Adipose tissue (tissue), 3 donors: ENCODE measurements around the gene PIP4K2A. TPM values are rescaled to one million over a fixed set of nuclear protein-coding genes. Genes with fewer than 3 reads are reported as not detected.

ENCODE experiments used
- H3K27ac ChIP-seq: one replicate; pipeline ENCODE4 v1.5.1; 2013; ENCODE audit warnings: low read depth, low read length
- WGBS, 3 donors: extraction: QIAGEN DNeasy Blood & Tissue Kit; methylation state at CpG; one replicate each; pipeline ENCODE4 v1.1.7; 2013; 5-methylcytosine and 5-hydroxymethylcytosine counted together
- polyA plus RNA-seq, 3 donors: library from polyadenylated mRNA; stranded (reverse); fragments of 200-250 nt; gene quantifications; one replicate each; pipeline ENCODE4 v1.2.3, GENCODE V29; 2013
- donor health status: healthy with polysubstance abuse.
- donor health status: Bipolar disorder and iron deficiency.
- donor health status: healthy.

Gene PIP4K2A
- polyA plus RNA-seq, 3 donors = 3.4 to 29.7 (median 10.4) TPM

DNA sequence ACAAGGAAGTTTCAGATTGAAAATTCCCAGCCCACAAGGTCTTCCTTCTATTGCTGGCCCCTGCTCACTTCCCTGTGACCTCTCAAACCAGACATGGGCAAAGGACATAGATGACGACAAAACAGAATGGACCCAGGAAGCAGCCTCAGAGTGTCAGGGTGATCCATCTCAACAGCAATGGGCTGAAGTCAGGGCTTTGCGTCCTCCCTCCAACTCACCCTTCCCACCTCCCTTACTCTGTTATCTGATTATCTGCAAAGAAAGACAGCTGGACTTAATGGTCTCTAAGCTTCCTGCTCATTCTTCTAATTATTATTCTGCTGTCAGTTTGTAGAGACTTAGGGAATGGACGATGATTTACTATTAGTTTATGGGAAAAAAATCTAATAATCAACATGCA, 115.9 kb downstream of the PIP4K2A start:
- WGBS, 3 donors = 79 to 92% (median 86%) methylated on average over 3 of the region's 3 CpGs
- no peak overlapping the region for H3K27ac ChIP-seq

DNA sequence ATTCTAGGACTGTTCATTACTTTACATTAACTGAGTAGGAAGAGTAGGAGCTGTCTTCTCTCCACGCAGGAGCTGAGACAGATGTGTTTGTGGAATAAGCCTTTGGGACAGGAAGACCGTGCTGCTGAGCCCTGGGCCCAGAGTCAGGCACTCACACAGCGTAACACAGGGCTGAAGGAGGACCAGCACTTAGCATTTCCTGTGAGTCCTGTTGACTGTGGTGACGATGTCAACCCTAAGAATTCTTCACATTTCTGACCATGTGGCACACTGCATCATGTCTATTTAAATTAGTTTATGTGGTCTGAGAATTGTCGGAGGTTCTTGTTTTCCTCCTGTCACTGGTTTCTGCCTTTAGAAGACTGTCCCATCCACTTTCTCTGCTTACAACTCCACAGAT, 117.2 kb downstream of the PIP4K2A start:
- WGBS, 3 donors = 78 to 81% (median 79%) methylated on average over 5 of the region's 5 CpGs
- H3K27ac ChIP-seq = no peak overlapping the region

DNA sequence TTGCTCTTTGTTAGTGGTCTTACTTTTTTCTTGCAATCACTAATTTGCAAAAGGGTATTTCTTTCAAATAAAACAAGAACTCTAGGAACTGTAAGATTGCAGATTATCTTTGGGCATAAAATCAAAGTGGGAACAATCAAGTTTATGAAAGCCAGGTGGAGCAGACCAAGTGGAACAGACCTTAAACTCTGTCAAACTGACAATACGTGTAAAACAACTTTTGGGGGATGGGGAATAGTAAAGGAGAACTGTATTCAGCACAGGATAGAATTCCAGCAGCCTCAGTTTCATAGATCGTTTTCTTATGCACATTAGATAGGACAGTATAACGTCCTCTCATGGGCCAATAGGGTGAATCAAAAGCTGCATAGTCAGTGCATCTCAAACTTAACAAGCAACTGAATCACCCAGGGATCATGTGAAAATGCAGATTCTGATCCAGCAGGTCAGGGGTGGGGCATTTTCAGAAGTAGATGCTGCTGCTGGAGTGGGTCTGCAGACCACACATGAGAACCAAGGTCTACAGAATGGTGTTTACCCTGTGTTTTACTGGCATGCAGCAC, 120.7 kb downstream of the PIP4K2A start:
- H3K27ac ChIP-seq = no peak overlapping the region
- WGBS, 3 donors = 85 to 91% (median 86%) methylated on average over 3 of the region's 3 CpGs

DNA sequence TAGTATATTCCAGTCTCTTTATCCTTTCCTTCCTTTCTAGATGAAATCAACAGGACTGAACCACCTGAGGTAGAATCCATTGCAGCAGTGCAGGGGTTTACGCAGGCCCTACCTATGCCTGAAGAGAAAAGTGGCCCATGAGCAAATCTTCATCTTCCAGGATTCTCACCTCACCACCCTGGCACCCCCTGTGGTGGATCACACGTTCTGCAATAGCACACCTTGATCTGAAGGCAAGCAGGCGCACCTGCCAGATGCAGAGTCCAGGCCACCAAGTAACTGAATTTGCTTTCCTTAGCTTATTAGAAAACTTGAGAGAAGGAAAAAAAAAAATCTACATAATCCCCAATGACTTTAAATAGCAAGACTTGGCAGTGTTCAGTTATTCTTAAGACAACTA, 121.4 kb downstream of the PIP4K2A start:
- WGBS, 3 donors = 90 to 95% (median 92%) methylated on average over 3 of the region's 3 CpGs
- H3K27ac ChIP-seq = no peak overlapping the region

DNA sequence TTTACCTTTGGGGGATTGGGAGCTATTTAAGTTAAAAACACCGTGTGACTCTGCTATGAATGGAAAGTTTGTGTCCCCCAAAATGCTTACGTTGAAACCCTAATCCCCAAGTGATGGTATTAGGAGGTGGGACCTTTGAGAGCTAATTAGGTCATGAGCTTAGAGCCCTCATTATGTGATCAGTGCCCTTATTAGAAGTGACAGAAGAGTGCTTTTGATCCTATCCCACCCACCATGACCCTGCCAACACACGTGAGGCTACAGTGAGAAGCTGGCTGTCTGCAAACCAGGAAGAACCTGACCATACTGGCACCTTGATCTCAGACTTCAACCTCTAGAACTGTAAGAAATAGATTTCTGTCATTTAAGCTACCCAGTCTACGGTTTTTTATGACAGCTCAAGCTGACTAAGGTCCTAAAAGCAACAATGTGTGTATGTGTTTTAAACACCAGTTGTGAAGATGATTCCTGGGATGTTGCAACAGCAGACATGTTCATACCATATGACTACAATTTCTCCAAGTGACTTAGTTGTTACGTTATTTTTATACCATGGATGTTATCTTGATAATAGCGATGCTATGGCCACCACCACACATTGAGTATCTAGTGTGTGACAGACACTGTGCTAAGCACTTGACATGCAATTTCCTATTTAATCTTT, 124.4 kb downstream of the PIP4K2A start:
- WGBS, 3 donors = 77 to 87% (median 85%) methylated on average over 6 of the region's 6 CpGs
- no peak overlapping the region for H3K27ac ChIP-seq

DNA sequence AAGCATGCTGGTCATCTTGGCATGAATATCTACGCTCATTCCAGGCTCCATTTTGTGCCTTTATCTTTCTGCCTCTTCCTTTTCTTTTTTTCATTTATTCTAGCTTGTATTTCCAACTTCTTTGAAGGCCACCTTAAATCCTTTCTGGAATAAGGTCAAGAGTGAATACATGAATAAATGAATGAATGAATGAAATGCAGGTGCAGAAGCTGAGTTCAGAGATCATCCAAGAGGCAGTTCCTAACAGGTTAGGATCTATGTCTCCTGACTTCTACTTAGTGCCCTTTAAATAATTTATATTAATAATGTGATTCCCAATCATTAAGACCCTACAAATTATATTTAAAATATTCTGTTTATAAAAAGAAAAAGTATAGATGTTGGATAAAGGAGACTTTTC, 125.9 kb downstream of the PIP4K2A start:
- WGBS, 3 donors = 92 to 98% (median 96%) methylated on average over 1 of the region's 1 CpG

DNA sequence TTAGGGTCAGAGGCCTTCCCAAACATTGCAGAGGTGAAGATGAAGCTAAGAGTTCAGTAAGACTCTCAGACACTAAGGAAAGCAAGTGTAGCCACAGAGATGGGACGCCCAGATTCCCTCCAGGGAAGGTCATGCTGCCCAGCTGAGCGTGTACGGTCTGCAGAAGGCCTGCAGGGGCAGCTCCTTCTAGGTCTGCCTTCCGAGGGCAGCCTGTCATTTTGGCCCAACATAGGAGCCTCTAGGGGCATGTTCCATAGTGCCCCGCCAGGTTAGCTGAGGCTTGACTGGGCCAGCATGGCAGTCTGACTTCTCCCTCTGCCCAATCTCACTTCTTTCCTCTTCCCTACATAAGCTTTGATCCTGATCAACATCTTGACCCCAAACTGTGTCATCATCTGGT, 130.7 kb downstream of the PIP4K2A start:
- WGBS, 3 donors = 87 to 94% (median 88%) methylated on average over 5 of the region's 5 CpGs
- H3K27ac ChIP-seq = no peak overlapping the region

More for the DNA sequence above, 125.9 kb downstream of the PIP4K2A start:
- no peak overlapping the region for H3K27ac ChIP-seq

DNA sequence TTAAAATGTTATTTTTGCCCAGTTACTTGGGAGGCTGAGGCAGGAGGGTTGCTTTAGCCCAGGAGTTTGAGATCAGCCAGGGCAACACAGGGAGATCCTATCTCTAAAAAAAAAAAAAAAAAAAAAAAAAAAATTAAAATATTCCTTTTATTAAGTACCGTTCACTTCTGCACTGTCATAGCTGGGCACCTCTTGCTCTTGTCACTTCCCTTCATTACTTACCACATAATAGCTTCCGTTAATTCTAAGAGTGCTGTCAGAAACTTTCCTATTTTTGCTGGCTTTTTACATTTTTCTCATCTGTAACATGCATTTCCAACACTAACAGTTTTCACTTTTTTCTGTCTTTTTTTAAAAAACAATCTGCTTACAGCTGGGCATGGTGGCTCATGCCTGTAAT, 132.9 kb downstream of the PIP4K2A start:
- H3K27ac ChIP-seq = no peak overlapping the region
- 69 to 98% (median 74%) methylated on average over 2 of the region's 2 CpGs for WGBS, 3 donors

DNA sequence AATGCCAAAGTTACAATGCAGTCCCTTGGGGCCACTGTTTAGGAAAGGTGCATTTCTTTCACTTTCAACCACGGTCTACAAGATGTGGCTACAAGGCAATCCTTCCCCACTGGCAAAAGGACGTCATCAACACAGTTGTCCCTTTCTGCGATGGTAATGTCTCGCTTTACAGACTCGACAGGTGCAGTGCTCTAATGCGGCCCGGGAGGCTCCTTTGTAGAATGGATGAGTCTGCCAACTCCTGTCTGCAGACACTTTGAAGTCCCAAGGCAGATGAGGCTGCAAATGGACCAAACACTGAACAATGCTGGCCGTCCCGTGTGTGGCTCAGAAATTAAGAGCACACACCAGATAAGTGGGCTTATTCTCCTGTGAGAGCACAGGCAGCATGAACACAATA, 133.7 kb downstream of the PIP4K2A start:
- WGBS, 3 donors = 91 to 95% (median 92%) methylated on average over 9 of the region's 9 CpGs
- no peak overlapping the region for H3K27ac ChIP-seq

GRCh38 chr10:22579826-22580225, 134.6 kb downstream of the PIP4K2A start:
- 83 to 89% (median 85%) methylated on average over 7 of the region's 7 CpGs for WGBS, 3 donors
- H3K27ac ChIP-seq = no peak overlapping the region

DNA sequence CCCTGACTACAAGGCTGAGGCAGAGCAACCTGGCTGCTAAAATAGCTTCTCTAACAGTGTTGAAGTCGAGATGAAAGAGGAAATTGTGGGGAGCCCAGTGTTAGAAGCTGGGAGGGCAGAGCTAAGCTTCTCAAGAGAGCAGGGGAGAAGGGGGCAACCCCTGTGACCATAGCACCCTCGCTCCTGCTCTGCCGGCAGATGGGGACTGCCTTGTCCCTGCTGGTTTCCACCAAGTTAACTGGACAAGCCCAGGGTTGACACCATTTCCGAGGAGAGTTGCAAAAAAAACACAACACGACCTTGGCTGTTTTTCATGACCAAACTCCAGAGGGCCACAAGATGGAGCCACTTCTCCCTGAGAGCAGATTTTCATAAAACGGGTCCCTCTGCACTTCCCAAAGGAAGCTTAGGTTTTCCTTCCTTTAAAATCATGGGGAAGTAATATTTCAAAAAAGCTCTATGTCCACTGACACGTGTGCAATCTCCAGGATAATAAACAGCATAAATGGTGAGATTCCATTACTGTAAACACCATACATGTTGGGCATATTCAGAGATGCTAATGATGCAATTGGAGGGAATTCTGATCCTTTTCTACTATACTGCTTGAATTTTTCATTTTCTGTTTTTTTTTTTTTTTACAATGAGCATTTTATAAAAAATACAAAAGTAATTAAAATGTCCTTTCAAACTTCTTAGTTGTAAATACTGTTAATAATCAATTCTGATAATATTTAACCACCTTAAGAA, 140.4 kb downstream of the PIP4K2A start:
- 58 to 66% (median 63%) methylated on average over 7 of the region's 7 CpGs for WGBS, 3 donors
- H3K27ac ChIP-seq = no peak overlapping the region

GRCh38 chr10:22570733-22571430, 143.5 kb downstream of the PIP4K2A start:
- H3K27ac ChIP-seq = no peak overlapping the region
- WGBS, 3 donors = 76 to 86% (median 79%) methylated on average over 6 of the region's 6 CpGs

GRCh38 chr10:22570234-22570633, 144.1 kb downstream of the PIP4K2A start:
- WGBS, 3 donors = 84 to 86% (median 86%) methylated on average over 4 of the region's 4 CpGs
- H3K27ac ChIP-seq = no peak overlapping the region

- H3K27ac ChIP-seq = no peak overlapping the region
These were observed 145.4 kb downstream of the PIP4K2A start for GRCh38 chr10:22568928-22569327.

DNA sequence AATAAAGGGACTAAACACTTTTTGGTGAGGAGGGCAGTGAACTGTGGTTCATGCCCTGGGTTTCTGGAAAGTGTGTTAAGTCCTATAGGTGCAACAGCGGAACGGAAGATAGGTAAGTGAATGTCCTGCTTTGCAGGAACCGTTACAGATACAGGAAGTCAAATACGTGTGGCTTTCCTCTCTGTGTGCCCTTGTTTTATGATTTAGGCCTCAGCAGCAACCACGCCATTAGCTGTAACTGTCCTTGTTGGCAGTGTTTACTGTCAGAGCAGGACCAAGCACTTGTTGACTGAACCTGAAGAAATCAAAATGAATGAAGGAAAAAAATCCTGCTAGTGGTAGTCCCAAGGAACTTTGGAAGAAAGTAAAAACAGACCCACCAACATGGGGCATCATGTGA, 150.3 kb downstream of the PIP4K2A start:
- H3K27ac ChIP-seq = no peak overlapping the region
- WGBS, 3 donors = 65 to 87% (median 70%) methylated on average over 5 of the region's 5 CpGs

More at GRCh38 chr10:22568928-22569327, 145.4 kb downstream of the PIP4K2A start:
- 83 to 84% (median 84%) methylated on average over 7 of the region's 7 CpGs for WGBS, 3 donors

- no peak overlapping the region for H3K27ac ChIP-seq
- 98 to 99% (median 98%) methylated on average over 5 of the region's 5 CpGs for WGBS, 3 donors
These were observed 152.5 kb downstream of the PIP4K2A start for GRCh38 chr10:22561909-22562308.

DNA sequence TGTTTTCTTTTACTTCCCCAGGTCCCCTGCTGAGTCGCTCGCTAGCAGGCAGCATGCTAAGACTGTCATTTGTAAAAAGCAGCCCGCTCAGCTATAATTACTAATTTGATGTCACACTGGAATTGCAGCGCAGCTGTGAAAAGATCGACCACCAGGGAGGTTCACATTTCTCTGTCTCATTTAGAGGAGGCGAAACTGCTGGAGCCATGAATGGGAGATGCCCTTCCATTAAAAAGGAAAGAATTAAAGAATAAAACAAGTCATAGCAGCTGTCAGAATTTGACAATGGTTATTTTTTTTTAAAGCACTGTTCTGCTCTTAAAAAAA, 153.5 kb downstream of the PIP4K2A start:
- 80 to 96% (median 92%) methylated on average over 6 of the region's 6 CpGs for WGBS, 3 donors
- H3K27ac ChIP-seq = no peak overlapping the region

DNA sequence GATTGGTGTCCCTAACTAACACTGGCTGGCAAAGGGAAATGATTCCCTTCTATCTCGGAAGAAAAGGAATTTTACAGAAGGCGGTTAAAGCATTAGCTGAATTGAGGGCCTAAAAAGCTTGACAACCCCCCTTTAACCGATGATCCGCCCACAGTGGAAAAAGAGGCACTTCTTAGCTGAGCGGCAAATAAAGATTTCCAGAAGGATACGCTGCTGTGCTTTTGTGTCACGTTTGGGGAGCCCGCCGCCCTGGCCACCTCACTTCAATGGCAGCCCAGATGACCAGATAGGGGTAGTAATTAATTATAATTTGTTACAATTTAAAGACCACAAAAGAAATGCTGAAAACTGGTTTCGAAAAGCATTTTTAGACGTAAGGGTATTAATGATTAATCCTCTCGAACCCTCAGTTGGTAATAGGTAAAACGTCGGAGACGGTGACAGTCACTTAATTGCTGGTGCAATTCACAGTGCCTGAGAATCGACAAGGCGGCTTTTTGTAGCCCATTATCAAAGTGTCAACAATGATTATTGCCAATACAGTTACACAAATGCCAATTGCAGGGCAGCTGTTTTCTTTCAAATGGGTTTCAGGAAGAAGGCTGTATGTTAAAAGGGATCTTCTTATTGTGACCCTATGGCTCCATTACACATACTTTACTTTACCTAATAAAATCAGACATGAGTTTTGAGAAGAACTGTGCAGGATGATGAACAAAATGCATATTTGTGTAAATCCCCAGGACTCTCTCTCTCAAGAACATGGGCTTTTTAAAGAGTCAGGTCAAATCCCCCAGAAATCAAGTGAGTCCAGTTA, 154.1 kb downstream of the PIP4K2A start:
- 72 to 93% (median 92%) methylated on average over 17 of the region's 17 CpGs for WGBS, 3 donors
- H3K27ac ChIP-seq = no peak overlapping the region
